GM12878 (cell line): ENCODE results near the gene DLL1. TPM values are rescaled to one million over a fixed set of nuclear protein-coding genes. Genes with fewer than 3 reads are reported as not detected.
A peak's percentile ranks its signal among the peaks of the same experiment; 100 is the strongest.

Source experiments
- ATF2 ChIP-seq: IDR thresholded peaks from 2 replicates; pipeline ENCODE4 v1.6.1; 2012; ENCODE audit warnings: low read length, inconsistent platforms
- BHLHE40 ChIP-seq, 2 experiments: fragments of 450-650 bp in 1 of 2; IDR thresholded peaks; 2 replicates each; pipeline ENCODE4 v1.6.1; 2011 to 2017; ENCODE audit warnings: low read depth in 2 of 2, borderline replicate concordance in 1 of 2, improper control_type of control experiment in 1 of 2, low read length in 1 of 2, mild to moderate bottlenecking in 1 of 2
- CHD2 ChIP-seq: IDR thresholded peaks from 2 replicates; pipeline ENCODE4 v1.6.1; 2011; ENCODE audit warnings: low read depth, low read length, improper control_type of control experiment, borderline replicate concordance
- CREM ChIP-seq: IDR thresholded peaks from 2 replicates; pipeline ENCODE4 v1.6.1; 2014; ENCODE audit warnings: antibody characterized with exemption, low read depth
- DPF2 ChIP-seq: fragments of 450-650 bp; IDR thresholded peaks from 2 replicates; pipeline ENCODE4 v1.6.1; 2017; ENCODE audit warnings: mild to moderate bottlenecking
- EGR1 ChIP-seq, 2 experiments: IDR thresholded peaks; 1 replicate in 1 of 2; 2 replicates in 1 of 2; pipeline ENCODE4 v1.6.1; 2011 to 2012; ENCODE audit warnings: low read depth in 2 of 2, low read length in 2 of 2, borderline replicate concordance in 1 of 2, mild to moderate bottlenecking in 1 of 2, moderate library complexity in 1 of 2
- ELK1 ChIP-seq: IDR thresholded peaks from 2 replicates; pipeline ENCODE4 v1.6.1; 2012; ENCODE audit warnings: low read depth, low read length, improper control_type of control experiment
- ESRRA ChIP-seq: IDR thresholded peaks from 2 replicates; pipeline ENCODE4 v1.6.1; 2012; ENCODE audit warnings: mild to moderate bottlenecking, low read length, improper control_type of control experiment
- ETV6 ChIP-seq, 2 experiments: fragments of 450-650 bp in 1 of 2; IDR thresholded peaks in 1 of 2; conservative IDR thresholded peaks in 1 of 2; 2 replicates each; pipeline ENCODE4 v1.6.1; 2014; ENCODE audit warnings: antibody characterized with exemption in 1 of 2, borderline replicate concordance in 1 of 2, low read depth in 1 of 2, mild to moderate bottlenecking in 1 of 2, moderate library complexity in 1 of 2
- HCFC1 ChIP-seq: fragments of 150-350 bp; IDR thresholded peaks from 2 replicates; pipeline ENCODE4 v1.6.1; 2014; ENCODE audit warnings: low read length
- NR2C1 ChIP-seq: fragments of 450-650 bp; IDR thresholded peaks from 2 replicates; pipeline ENCODE4 v1.6.1; 2017; ENCODE audit warnings: antibody characterized with exemption, mild to moderate bottlenecking, moderate library complexity
- PAX5 ChIP-seq: IDR thresholded peaks from 2 replicates; pipeline ENCODE4 v1.6.1; 2011; ENCODE audit warnings: low read depth, low read length, borderline replicate concordance
- POLR2A ChIP-seq: IDR thresholded peaks from 2 replicates; pipeline ENCODE4 v1.6.1; 2011; ENCODE audit warnings: low read depth, mild to moderate bottlenecking, low read length
- SIN3A ChIP-seq: IDR thresholded peaks from 2 replicates; pipeline ENCODE4 v1.6.1; 2012; ENCODE audit warnings: low read depth, low read length, improper control_type of control experiment
- SMAD5 ChIP-seq: IDR thresholded peaks from 2 replicates; pipeline ENCODE4 v1.6.1; 2016; ENCODE audit warnings: antibody characterized with exemption, low read depth
- SREBF2 ChIP-seq: IDR thresholded peaks from 2 replicates; pipeline ENCODE4 v1.6.1; 2012; ENCODE audit warnings: mild to moderate bottlenecking, low read length
- SRF ChIP-seq, 2 experiments: IDR thresholded peaks; 2 replicates each; pipeline ENCODE4 v1.6.1; 2011; ENCODE audit warnings: low read depth in 2 of 2, low read length in 2 of 2, mild to moderate bottlenecking in 1 of 2, moderate library complexity in 1 of 2
- TCF3 ChIP-seq: IDR thresholded peaks from 2 replicates; pipeline ENCODE4 v1.6.1; 2012; ENCODE audit warnings: low read depth, mild to moderate bottlenecking, low read length, borderline replicate concordance; ENCODE audit not compliant: insufficient read depth
- ZBTB33 ChIP-seq: fragments of 450-650 bp; IDR thresholded peaks from 2 replicates; pipeline ENCODE4 v1.6.1; 2017; ENCODE audit warnings: mild to moderate bottlenecking
- ZBTB40 ChIP-seq: fragments of 450-650 bp; IDR thresholded peaks from 2 replicates; pipeline ENCODE4 v1.6.1; 2016; ENCODE audit warnings: mild to moderate bottlenecking, moderate library complexity, borderline replicate concordance
- polyA plus RNA-seq, 11 experiments: library from polyadenylated mRNA; depleted of rRNA in 4 of 11; unstranded in 6 of 11; stranded (reverse) in 5 of 11; fragments of >200 nt; fragmentation: Nextera tagmentation in 4 of 11; fragmentation: Illumina TruSeq in 1 of 11; extraction: Ambion mirVana in 4 of 11; extraction: Trizol in 1 of 11; gene quantifications; 1 replicate in 1 of 11; 2 replicates in 10 of 11; pipeline versions ENCODE4 v1.2.1 to v1.2.3, GENCODE V29; 2011 to 2016; ENCODE audit warnings: inconsistent platforms in 2 of 11, missing spikeins in 2 of 11, low read depth in 1 of 11
- total RNA-seq, 4 experiments: library from RNA; depleted of rRNA in 3 of 4; stranded (reverse); fragments of >200 nt in 3 of 4; fragmentation: Illumina TruSeq in 1 of 4; extraction: Trizol in 1 of 4; gene quantifications; 2 replicates each; pipeline versions ENCODE4 v1.2.1 to v1.2.3, GENCODE V29; 2013 to 2021

DLL1 gene
- total and polyA plus RNA-seq, 10 of the 15 experiments (the other 5 are each of a cell fraction or from before 2014, with no cell fraction given), result 0.02 to 0.80 (median 0.19) TPM

DNA sequence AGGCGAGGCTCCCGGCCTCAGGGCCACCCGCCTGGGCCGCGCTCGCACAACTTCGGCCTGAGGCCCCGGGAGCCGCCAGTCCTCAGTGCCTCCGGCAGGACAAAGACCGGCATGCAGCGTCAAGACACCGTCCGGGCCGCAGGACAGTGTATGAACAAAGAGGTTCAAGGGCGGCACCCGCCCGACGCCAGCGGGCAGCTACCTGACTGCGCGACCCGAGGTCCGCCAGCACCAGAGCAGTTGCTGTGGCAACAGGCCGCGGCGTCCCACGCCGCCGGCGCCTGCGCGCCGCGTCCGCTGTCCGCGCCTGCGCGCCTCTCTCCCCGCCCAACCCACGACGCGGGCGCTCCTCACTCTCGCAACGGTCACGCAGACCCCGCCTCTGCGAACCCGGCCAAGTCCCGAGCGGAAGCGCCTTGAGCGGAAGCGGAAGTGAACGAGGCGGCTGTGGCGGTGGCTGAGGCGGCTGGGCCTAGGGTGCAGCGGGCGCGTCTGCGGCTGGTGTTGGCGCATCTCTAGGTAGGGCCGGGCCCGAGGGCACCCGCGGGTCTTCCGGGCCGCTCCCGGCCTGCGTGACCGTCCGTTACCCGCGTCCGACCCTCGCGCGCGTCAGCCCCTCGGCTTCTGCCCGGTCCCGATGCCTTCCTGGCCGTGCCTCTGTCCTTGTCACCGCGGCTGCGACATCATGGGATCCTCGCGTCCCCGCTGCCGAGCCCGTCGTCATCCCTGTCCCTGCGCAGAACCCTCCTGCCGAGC is 15.6 kb upstream of the DLL1 start, which contains the start of gene FAM120B (continued):
- TF ChIP-seq ZBTB33 (no peak), NR2C1 (peak; percentile 69), TCF3 (peak; percentile 79; the same call in 1 of the 2 replicates), HCFC1 (peak; percentile 58; the same call in 1 of the 2 replicates), ETV6 (conservative IDR thresholded peaks at IDR 0.05 in 1 of 2, IDR thresholded peaks at IDR 0.05 in 1 of 2; ENCODE audit: borderline replicate concordance in 1 of 2, low read depth in 1 of 2) (peak in 1 of 2 experiments; percentile 86; a peak in 2 of 4 replicates), DPF2 (peak; percentile 59; the same call in 1 of the 2 replicates), SIN3A (peak; percentile 91), BHLHE40 (IDR thresholded peaks at IDR 0.05; ENCODE audit: borderline replicate concordance in 1 of 2, low read depth in 2 of 2, low read length in 1 of 2) (peak; percentile 68 to 89; a peak in 3 of 4 replicates), SRF (IDR thresholded peaks at IDR 0.05; ENCODE audit: low read depth in 2 of 2, low read length in 2 of 2) (peak; percentile 57 to 86; a peak in 3 of 4 replicates), ATF2 (no peak), POLR2A (peak; percentile 99), ESRRA (no peak), PAX5 (peak; percentile 69; the same call in 1 of the 2 replicates), EGR1 (IDR thresholded peaks at IDR 0.05; ENCODE audit: borderline replicate concordance in 1 of 2, low read depth in 2 of 2, low read length in 2 of 2) (peak in 1 of 2 experiments; percentile 15; a peak in 1 of 3 replicates), SREBF2 (no peak), CREM (peak; percentile 55; the same call in 1 of the 2 replicates), CHD2 (peak; percentile 25; the same call in 1 of the 2 replicates), SMAD5 (peak; percentile 93), ZBTB40 (peak; percentile 86), ELK1 (peak; percentile 85)
